ENCODE measurements around the gene SCG3.

Gene SCG3

DNA sequence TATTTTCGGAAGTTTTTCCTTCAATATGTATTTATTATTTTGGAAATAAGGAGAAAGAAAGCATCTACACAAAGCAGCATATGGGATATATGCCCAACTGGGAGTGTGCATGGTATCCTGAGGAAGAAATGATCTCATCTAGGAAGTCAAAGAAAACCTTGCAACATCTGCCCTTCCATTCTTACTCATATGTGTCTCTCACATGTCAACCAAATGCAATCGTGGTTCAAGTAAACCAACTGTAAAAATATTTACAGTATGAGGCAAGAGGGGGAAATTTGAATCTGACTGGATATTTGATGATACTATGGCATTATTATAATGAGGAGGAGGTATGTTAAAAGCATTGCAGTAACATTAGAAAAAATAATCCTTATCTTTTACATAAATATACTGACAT, 3.2 kb upstream of the SCG3 start:
- TF ChIP-seq, protein P1, sequence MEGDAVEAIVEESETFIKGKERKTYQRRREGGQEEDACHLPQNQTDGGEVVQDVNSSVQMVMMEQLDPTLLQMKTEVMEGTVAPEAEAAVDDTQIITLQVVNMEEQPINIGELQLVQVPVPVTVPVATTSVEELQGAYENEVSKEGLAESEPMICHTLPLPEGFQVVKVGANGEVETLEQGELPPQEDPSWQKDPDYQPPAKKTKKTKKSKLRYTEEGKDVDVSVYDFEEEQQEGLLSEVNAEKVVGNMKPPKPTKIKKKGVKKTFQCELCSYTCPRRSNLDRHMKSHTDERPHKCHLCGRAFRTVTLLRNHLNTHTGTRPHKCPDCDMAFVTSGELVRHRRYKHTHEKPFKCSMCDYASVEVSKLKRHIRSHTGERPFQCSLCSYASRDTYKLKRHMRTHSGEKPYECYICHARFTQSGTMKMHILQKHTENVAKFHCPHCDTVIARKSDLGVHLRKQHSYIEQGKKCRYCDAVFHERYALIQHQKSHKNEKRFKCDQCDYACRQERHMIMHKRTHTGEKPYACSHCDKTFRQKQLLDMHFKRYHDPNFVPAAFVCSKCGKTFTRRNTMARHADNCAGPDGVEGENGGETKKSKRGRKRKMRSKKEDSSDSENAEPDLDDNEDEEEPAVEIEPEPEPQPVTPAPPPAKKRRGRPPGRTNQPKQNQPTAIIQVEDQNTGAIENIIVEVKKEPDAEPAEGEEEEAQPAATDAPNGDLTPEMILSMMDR (IDR thresholded peaks at IDR 0.05; ENCODE audit: borderline replicate concordance, control extremely low read depth, extremely low read depth, insufficient read depth, missing control alignments) = no peak
- no peak for DNase-seq (ENCODE audit: low spot score)
- in situ Hi-C loops (cut with MboI; ENCODE audit: low sequenced_read_pairs, unreplicated experiment) = no loop called here

DNA sequence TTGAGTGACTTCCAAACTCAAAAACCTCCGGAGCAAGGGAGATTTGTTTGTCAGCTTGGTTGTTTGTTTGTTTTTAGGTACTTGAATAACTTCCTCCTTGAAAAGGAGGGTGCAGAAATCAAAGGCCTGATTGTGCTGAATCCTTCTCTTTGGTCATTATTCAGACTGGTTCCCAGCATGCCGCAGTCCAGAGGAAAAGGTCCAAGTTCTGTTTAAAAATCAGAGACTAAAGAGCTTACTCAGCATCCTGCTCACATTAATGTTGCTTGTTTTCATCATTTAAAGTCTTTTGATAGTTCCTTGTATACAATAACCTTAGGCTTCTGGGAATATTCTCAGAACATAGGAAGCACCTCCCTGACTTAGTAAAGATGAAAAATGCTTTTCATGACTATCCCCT, 982 bp upstream of the SCG3 start:
- in situ Hi-C loops (cut with MboI; ENCODE audit: low sequenced_read_pairs, unreplicated experiment) = no loop called here
- TF ChIP-seq, protein P1 (IDR thresholded peaks at IDR 0.05; ENCODE audit: borderline replicate concordance, control extremely low read depth, extremely low read depth, insufficient read depth, missing control alignments) = no peak

GRCh38 chr15:51687565-51687964, 6.3 kb downstream of the SCG3 start:
- in situ Hi-C loops (cut with MboI; ENCODE audit: low sequenced_read_pairs, unreplicated experiment) = no loop called here
- TF ChIP-seq, protein P1 (IDR thresholded peaks at IDR 0.05; ENCODE audit: borderline replicate concordance, control extremely low read depth, extremely low read depth, insufficient read depth, missing control alignments) = no peak
- no peak for DNase-seq (ENCODE audit: low spot score)

More for the DNA sequence above, 982 bp upstream of the SCG3 start:
- DNase-seq (ENCODE audit: low spot score) = no peak

- TF ChIP-seq, protein P1 (IDR thresholded peaks at IDR 0.05; ENCODE audit: borderline replicate concordance, control extremely low read depth, extremely low read depth, insufficient read depth, missing control alignments) = no peak
- in situ Hi-C loops (cut with MboI; ENCODE audit: low sequenced_read_pairs, unreplicated experiment) = no loop called here
- DNase-seq (ENCODE audit: low spot score) = no peak
These were observed 7.6 kb downstream of the SCG3 start for GRCh38 chr15:51688863-51689262.

GRCh38 chr15:51692154-51692553, 10.9 kb downstream of the SCG3 start:
- no peak for DNase-seq (ENCODE audit: low spot score)
- TF ChIP-seq, protein P1 (IDR thresholded peaks at IDR 0.05; ENCODE audit: borderline replicate concordance, control extremely low read depth, extremely low read depth, insufficient read depth, missing control alignments) = no peak
- in situ Hi-C loops (cut with MboI; ENCODE audit: low sequenced_read_pairs, unreplicated experiment) = no loop called here

DNA sequence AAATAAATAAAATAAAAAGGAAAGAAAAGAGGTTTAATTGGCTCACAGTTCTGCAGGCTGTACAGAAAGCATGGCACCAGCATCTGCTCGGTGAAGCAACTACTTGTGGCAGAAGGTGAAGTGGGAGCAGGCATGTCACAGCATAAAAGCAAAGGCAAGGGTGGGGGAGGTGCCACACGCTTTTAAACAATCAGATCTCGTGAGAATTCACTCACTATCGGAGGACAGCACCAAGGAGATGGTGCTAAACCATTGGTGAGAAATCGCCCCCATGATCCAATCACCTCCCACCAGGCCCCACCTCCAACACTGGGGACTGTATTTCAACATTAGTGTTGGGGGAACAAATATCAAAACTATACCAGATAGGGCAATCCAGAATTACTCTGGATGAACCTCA, 15.3 kb downstream of the SCG3 start:
- no peak for DNase-seq (ENCODE audit: low spot score)
- in situ Hi-C loops (cut with MboI; ENCODE audit: low sequenced_read_pairs, unreplicated experiment) = no loop called here
- TF ChIP-seq, protein P1 (IDR thresholded peaks at IDR 0.05; ENCODE audit: borderline replicate concordance, control extremely low read depth, extremely low read depth, insufficient read depth, missing control alignments) = no peak

- in situ Hi-C loops (cut with MboI; ENCODE audit: low sequenced_read_pairs, unreplicated experiment) = no loop called here
- DNase-seq (ENCODE audit: low spot score) = no peak
- TF ChIP-seq, protein P1 (IDR thresholded peaks at IDR 0.05; ENCODE audit: borderline replicate concordance, control extremely low read depth, extremely low read depth, insufficient read depth, missing control alignments) = no peak
These were observed 15.9 kb downstream of the SCG3 start for GRCh38 chr15:51697163-51697562.
